ENCODE data around the gene FHL3. TPM values are rescaled to one million over a fixed set of nuclear protein-coding genes. Genes with fewer than 3 reads are reported as not detected.
A peak's percentile ranks its signal among the peaks of the same experiment; 100 is the strongest.

Gene FHL3
- total and polyA plus RNA-seq, 9 of the 15 experiments (the other 6 are each of a cell fraction or from before 2014, with no cell fraction given), result 6.1 to 144 (median 34.1) TPM

GRCh38 chr1:38015978-38016725 is 10.8 kb upstream of the FHL3 start (continued):
- no peak for TF ChIP-seq POLR2B (IDR thresholded peaks at IDR 0.05; ENCODE audit: low read depth, partially characterized antibody)
- TF ChIP-seq CTCFL (IDR thresholded peaks at IDR 0.05; ENCODE audit: borderline replicate concordance, insufficient read depth, low read depth, low read length, poor library complexity, severe bottlenecking), result no peak
- peak; percentile 86 for TF ChIP-seq C11orf30 (IDR thresholded peaks at IDR 0.05; ENCODE audit: low read depth)
- peak; percentile 75 for TF ChIP-seq NFE2L1 (tag; IDR thresholded peaks at IDR 0.05; ENCODE audit: borderline replicate concordance, low read depth)
- no peak for TF ChIP-seq CBFA2T2 (conservative IDR thresholded peaks at IDR 0.05)
- no peak for TF ChIP-seq ZKSCAN1 (IDR thresholded peaks at IDR 0.05; ENCODE audit: low read depth, low read length)
- TF ChIP-seq FOXK2 (conservative IDR thresholded peaks at IDR 0.05 in 1 of 2, IDR thresholded peaks at IDR 0.05 in 1 of 2; ENCODE audit: low read depth in 2 of 2), result no peak
- no peak for TF ChIP-seq THRAP3 (IDR thresholded peaks at IDR 0.05; ENCODE audit: borderline replicate concordance)
- TF ChIP-seq RBM22 (IDR thresholded peaks at IDR 0.05; ENCODE audit: low read depth, low read length, poor library complexity, severe bottlenecking), result no peak
- no peak for TF ChIP-seq SIX5 (IDR thresholded peaks at IDR 0.05; ENCODE audit: borderline replicate concordance in 1 of 2, insufficient read depth in 1 of 2, low read depth in 1 of 2, low read length in 2 of 2)
- no peak for TF ChIP-seq POLR2G (IDR thresholded peaks at IDR 0.05; ENCODE audit: low read depth, low read length)
- no peak for TF ChIP-seq HNRNPUL1 (IDR thresholded peaks at IDR 0.05; ENCODE audit: low read length)
- no peak for TF ChIP-seq ZC3H4 (CRISPR knock-in tag; IDR thresholded peaks at IDR 0.05; ENCODE audit: borderline replicate concordance)
- no peak for TF ChIP-seq RFX7 (CRISPR knock-in tag; IDR thresholded peaks at IDR 0.05)
- no peak for TF ChIP-seq ZFP36 (IDR thresholded peaks at IDR 0.05; ENCODE audit: low read depth, low read length, partially characterized antibody)
- TF ChIP-seq USF2 (CRISPR knock-in tag; IDR thresholded peaks at IDR 0.05), result no peak
- TF ChIP-seq ATF3 (IDR thresholded peaks at IDR 0.05), result no peak
- no peak for TF ChIP-seq ATF3 (CRISPR knock-in tag; conservative IDR thresholded peaks at IDR 0.05)
- TF ChIP-seq NR4A1 (CRISPR knock-in tag; IDR thresholded peaks at IDR 0.05), result no peak
- TF ChIP-seq NR4A1 (tag; IDR thresholded peaks at IDR 0.05), result no peak
- TF ChIP-seq KAT2B (IDR thresholded peaks at IDR 0.05; ENCODE audit: low read depth, low read length), result no peak
- no peak for TF ChIP-seq TRIM25 (IDR thresholded peaks at IDR 0.05; ENCODE audit: borderline replicate concordance)
